ENCODE measurements around the gene MRPS26. TPM values are rescaled to one million over a fixed set of nuclear protein-coding genes. Genes with fewer than 3 reads are reported as not detected.
"Not testable (repeated sequence)": the region's sequence is repeated elsewhere in the genome, so short reads cannot be mapped to it uniquely, and the experiment has no call there.

The MRPS26 gene
- polyA plus RNA-seq (2013, experiment 1 of 2; ENCODE audit: insufficient read length) = 38.7 TPM
- 22.6 TPM for polyA plus RNA-seq (2013, experiment 2 of 2; ENCODE audit: insufficient read length)

GRCh38 chr20:3045816-3046676 is at the start of gene MRPS26:
MRPS26 (plus strand) TSS chr20:3046052; CDS start chr20:3046069, 17 bp downstream.
- DNase-seq = peak; percentile 87

DNA sequence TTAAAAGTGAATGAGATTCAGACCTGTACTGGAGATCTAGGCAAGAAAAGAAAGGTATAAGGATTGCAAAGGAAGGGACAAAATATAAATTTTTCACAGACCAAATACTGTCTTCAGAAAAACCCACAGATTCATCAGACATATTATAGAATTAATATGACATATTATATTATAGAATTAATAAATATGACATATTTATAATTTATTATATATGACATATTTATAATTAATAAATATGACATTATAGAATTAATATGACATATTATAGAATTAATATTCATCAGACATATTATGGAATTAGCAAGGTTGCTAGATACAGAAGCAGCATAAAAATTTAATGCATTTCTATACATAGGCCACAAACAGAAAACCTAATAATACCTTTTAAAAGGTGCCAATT is 47.1 kb upstream of the MRPS26 start:
- no peak for DNase-seq

GRCh38 chr20:3000852-3001523 is 44.9 kb upstream of the MRPS26 start:
- DNase-seq = peak; percentile 57

- no peak for DNase-seq
Measured at GRCh38 chr20:3003416-3003815, 42.4 kb upstream of the MRPS26 start.

- peak; percentile 23 for DNase-seq
Measured at GRCh38 chr20:3010985-3011723, 34.7 kb upstream of the MRPS26 start.

DNA sequence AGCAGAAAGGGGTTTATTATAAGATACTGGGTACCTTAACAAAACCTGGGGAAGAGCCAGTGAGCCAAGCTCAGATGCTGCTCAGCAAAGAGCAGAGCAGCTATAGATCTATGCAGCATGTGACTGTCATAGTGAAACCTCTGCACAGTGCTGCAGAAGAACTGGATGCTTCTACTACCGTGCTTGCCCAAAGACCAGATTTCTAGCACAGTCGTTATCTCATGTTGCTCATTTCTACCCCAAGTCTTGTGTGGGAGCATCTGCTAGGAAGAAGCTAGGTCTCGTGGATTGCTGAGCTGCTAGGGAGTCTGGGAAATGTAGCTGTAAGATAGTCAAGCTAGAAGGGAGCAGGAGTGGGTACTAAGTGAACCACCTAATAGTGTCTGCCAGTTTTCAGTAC is 34.1 kb upstream of the MRPS26 start:
- DNase-seq = no peak

DNA sequence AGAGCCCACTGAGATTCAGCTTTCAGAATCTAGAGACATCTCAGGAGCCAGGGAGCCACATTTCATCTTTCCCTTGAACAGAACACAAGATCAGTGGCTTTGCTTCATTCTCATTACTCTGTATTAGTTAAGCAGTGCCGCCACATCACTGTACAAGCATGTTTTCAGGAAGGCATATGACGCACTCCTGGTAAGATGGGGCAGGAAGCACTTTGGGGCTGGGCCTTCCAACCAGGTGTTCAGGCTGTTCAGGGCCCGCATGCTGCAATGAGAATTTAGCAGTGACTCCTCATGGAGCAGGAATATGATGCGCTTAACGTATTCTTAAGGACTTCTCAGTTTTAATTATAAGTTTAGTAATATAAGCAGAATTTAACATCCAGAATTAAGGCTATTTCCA is 32.1 kb upstream of the MRPS26 start:
- no peak for DNase-seq

DNA sequence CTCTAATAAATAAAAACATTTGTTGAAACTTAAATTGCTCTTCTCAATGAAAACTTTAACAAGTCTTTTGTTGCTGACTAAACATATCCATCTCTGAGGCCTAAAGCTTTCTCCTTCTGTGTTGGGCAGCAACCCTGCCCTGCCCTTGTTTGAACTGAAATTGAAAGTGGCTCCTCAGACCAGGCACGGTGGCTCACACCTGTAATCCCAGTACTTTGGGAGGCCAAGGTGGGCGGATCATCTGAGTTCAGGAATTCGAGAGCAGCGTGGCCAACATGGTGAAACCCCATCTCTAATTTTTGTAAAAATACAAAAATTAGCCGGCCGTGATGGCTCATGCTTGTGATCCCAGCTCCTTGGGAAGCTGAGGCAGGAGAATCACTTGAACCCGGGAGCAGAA is 31.7 kb upstream of the MRPS26 start:
- DNase-seq = no peak

DNA sequence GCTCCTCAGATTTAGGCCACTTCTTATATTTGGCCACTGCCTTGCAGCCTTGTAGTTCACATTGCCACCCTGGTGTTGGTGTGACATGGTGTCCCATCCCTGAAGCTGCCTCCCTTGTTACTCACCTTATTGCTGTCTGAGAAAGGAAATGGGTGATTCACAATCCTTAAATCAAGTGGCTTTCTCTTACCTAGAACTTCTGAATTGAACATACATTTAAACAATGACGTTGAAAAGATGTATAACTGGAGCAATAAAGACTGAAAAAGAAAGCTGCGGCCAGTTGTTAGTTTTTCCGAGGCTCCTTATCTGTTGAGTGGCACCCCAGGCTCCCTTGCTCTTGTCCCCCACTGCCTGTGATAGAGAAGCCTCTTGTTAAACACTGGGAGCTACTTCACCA is 31.2 kb upstream of the MRPS26 start:
- DNase-seq = no peak

GRCh38 chr20:3015302-3015701 is 30.6 kb upstream of the MRPS26 start:
- DNase-seq = not testable (repeated sequence)

GRCh38 chr20:3021327-3021726 is 24.5 kb upstream of the MRPS26 start:
- no peak for DNase-seq

GRCh38 chr20:3021777-3022176 is 24.1 kb upstream of the MRPS26 start:
- no peak for DNase-seq

GRCh38 chr20:3022559-3023490 is 23.0 kb upstream of the MRPS26 start:
- not testable (repeated sequence) for DNase-seq

GRCh38 chr20:3027987-3028386 is 17.9 kb upstream of the MRPS26 start:
- DNase-seq = no peak

GRCh38 chr20:3031524-3032147 is 14.2 kb upstream of the MRPS26 start:
- DNase-seq = no peak

GRCh38 chr20:3032624-3033023 is 13.2 kb upstream of the MRPS26 start:
- no peak for DNase-seq

DNA sequence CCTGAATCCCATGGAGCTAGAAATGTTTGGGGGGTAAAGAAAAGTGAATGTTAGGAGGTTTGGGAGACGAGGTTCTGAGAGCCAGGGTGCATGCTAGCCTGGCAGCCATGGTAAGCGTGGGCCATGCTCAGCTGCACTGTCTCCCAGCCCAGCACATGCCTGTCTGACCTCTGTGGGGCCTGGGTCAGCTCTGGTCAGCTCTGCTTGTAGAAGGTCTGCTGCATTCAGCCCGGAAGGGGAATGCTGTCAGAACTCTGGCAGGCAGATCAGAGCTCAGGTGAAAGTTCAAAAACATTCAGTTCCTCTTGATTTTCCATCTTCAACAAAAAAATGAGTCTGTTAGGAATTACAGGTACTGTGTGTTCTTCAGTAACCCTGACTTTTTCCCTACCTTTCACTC is 8.2 kb upstream of the MRPS26 start:
- no peak for DNase-seq

GRCh38 chr20:3038454-3038853 is 7.4 kb upstream of the MRPS26 start:
- DNase-seq = no peak

DNA sequence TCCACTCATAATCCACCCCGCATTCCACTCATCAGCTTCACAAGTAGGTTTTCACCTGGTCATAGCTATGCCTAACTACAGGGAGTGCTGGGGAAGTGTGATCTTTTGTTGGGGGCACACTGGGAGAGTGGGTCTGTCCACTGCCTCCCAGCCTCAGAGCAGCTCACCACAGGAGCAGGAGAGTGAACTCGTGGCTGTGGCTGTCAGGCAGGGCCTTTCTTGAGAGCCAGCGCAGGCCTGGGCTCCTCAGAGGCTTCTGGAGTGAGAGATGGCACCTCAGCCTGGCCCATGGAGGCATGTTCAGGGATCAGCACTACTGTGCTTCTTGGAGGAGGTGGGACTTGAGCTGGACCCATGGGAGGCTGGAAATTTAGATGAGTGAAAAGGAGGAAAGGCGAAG is 6.4 kb upstream of the MRPS26 start:
- no peak for DNase-seq

DNA sequence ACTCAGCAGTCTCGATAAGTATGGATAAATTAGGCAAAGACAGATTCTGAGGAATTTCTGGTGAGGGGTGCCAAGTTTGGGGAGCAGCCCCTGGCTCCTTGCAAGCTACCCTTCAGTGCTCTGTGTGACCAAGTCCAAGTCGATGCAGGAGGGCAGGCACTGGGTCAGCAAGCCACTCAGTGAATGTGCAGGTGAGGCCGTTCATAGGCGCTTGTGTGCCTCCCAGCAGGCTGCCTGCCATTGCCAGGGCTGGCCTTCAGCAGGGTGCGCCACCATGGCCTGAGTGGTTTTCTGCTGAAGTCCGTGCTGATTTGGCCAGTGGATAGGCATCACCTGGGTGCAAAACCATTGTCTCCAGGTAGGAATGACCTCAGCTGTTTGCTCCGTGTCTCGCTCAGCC is 5.8 kb upstream of the MRPS26 start:
- DNase-seq = no peak

GRCh38 chr20:3041854-3042409 is 3.9 kb upstream of the MRPS26 start:
- no peak for DNase-seq

Measured in fibroblast of skin of back (primary cell).